Liver (tissue), 9 donors: Measurements from ENCODE around the gene GPT2. TPM values are rescaled to one million over a fixed set of nuclear protein-coding genes. Genes with fewer than 3 reads are reported as not detected.

Experiments
- DNase-seq: peaks from one replicate; pipeline ENCODE4 v3.0.0-alpha.2; 2017; ENCODE audit warnings: low spot score
- H3K27ac ChIP-seq, 2 donors: one replicate each; pipeline ENCODE4 v1.7.0; 2013; ENCODE audit warnings: inconsistent platforms in 2 of 2, low read length in 2 of 2, control low read depth in 1 of 2, low read depth in 1 of 2, mild to moderate bottlenecking in 1 of 2
- H3K27me3 ChIP-seq, 4 donors: one replicate each; pipeline versions ENCODE4 v1.6.1 to v1.7.0; 2013; ENCODE audit warnings: low read length in 3 of 4, inconsistent platforms in 1 of 4, mild to moderate bottlenecking in 1 of 4, moderate library complexity in 1 of 4; ENCODE audit not compliant: control insufficient read depth in 4 of 4, insufficient read depth in 4 of 4
- H3K36me3 ChIP-seq, 4 donors: one replicate each; pipeline versions ENCODE4 v1.6.1 to v1.7.0; 2013; ENCODE audit warnings: low read length in 3 of 4, mild to moderate bottlenecking in 3 of 4, low read depth in 1 of 4, moderate library complexity in 1 of 4; ENCODE audit not compliant: control insufficient read depth in 4 of 4, insufficient read depth in 3 of 4
- H3K4me1 ChIP-seq, 4 donors: one replicate each; pipeline versions ENCODE4 v1.6.1 to v1.7.0; 2013; ENCODE audit warnings: low read length in 3 of 4, mild to moderate bottlenecking in 3 of 4, moderate library complexity in 1 of 4; ENCODE audit not compliant: control insufficient read depth in 4 of 4, insufficient read depth in 4 of 4
- H3K4me3 ChIP-seq, 3 donors: one replicate each; pipeline versions ENCODE4 v1.6.1 to v1.7.0; 2013; ENCODE audit warnings: low read length in 3 of 3, control low read depth in 1 of 3, low read depth in 1 of 3, mild to moderate bottlenecking in 1 of 3
- H3K9ac ChIP-seq, 2 donors: one replicate each; pipeline ENCODE4 v1.7.0; 2013; ENCODE audit warnings: low read length in 2 of 2, mild to moderate bottlenecking in 2 of 2, moderate library complexity in 2 of 2, control low read depth in 1 of 2, low read depth in 1 of 2
- H3K9me3 ChIP-seq, 4 donors: one replicate each; pipeline versions ENCODE4 v1.6.1 to v1.7.0; 2013; ENCODE audit warnings: low read length in 3 of 4; ENCODE audit not compliant: control insufficient read depth in 4 of 4
- EGR1 ChIP-seq, 2 donors: IDR thresholded peaks; 2 replicates each; pipeline ENCODE4 v1.6.1; 2016 to 2018; ENCODE audit warnings: antibody characterized with exemption in 2 of 2, low read depth in 2 of 2
- FOXA1 ChIP-seq: IDR thresholded peaks from 2 replicates; pipeline ENCODE4 v1.6.1; 2016; ENCODE audit warnings: antibody characterized with exemption
- FOXA2 ChIP-seq: IDR thresholded peaks from 2 replicates; pipeline ENCODE4 v1.6.1; 2016; ENCODE audit warnings: antibody characterized with exemption
- GABPA ChIP-seq, 2 donors: IDR thresholded peaks in 1 of 2; conservative IDR thresholded peaks in 1 of 2; 2 replicates each; pipeline ENCODE4 v1.6.1; 2016; ENCODE audit warnings: antibody characterized with exemption in 2 of 2, mild to moderate bottlenecking in 1 of 2, moderate library complexity in 1 of 2
- HNF4A ChIP-seq, 2 donors: conservative IDR thresholded peaks; 2 replicates each; pipeline ENCODE4 v1.6.1; 2016; ENCODE audit warnings: antibody characterized with exemption in 2 of 2, mild to moderate bottlenecking in 2 of 2
- HNF4G ChIP-seq: IDR thresholded peaks from 2 replicates; pipeline ENCODE4 v1.6.1; 2016; ENCODE audit warnings: antibody characterized with exemption
- NR2F2 ChIP-seq: IDR thresholded peaks from 2 replicates; pipeline ENCODE4 v1.6.1; 2016; ENCODE audit warnings: antibody characterized with exemption
- RAD21 ChIP-seq, 2 donors: IDR thresholded peaks; 2 replicates each; pipeline ENCODE4 v1.6.1; 2016; ENCODE audit warnings: antibody characterized with exemption in 2 of 2, mild to moderate bottlenecking in 2 of 2
- RXRA ChIP-seq, 2 donors: IDR thresholded peaks; 2 replicates each; pipeline ENCODE4 v1.6.1; 2017 to 2018; ENCODE audit warnings: antibody characterized with exemption in 2 of 2, mild to moderate bottlenecking in 1 of 2
- SP1 ChIP-seq: IDR thresholded peaks from 2 replicates; pipeline ENCODE4 v1.6.1; 2018; ENCODE audit warnings: antibody characterized with exemption, mild to moderate bottlenecking
- TAF1 ChIP-seq: conservative IDR thresholded peaks from 2 replicates; pipeline ENCODE4 v1.6.1; 2016; ENCODE audit warnings: antibody characterized with exemption, mild to moderate bottlenecking
- YY1 ChIP-seq: IDR thresholded peaks from 2 replicates; pipeline ENCODE4 v1.6.1; 2016; ENCODE audit warnings: antibody characterized with exemption, mild to moderate bottlenecking
- WGBS: extraction: QIAGEN DNeasy Blood & Tissue Kit; methylation state at CpG from one replicate; pipeline ENCODE4 v1.1.7; 2013; 5-methylcytosine and 5-hydroxymethylcytosine counted together
- polyA plus RNA-seq, 2 donors: library from polyadenylated mRNA; stranded (reverse) in 1 of 2; unstranded in 1 of 2; fragments of 200-250 nt in 1 of 2; fragments of >200 nt in 1 of 2; fragmentation: Nextera tagmentation in 1 of 2; extraction: Ambion mirVana in 1 of 2; gene quantifications; one replicate each; pipeline versions ENCODE4 v1.2.1 to v1.2.3, GENCODE V29; 2013 to 2015
- total RNA-seq, 2 donors: library from RNA; depleted of rRNA; stranded (reverse); fragments of >200 nt; gene quantifications; one replicate each; pipeline ENCODE4 v1.2.3, GENCODE V29; 2014
- TF ChIP-seq, protein P1 (sequence below): fragments of 150-350 bp; IDR thresholded peaks from 2 replicates; pipeline ENCODE4 v1.5.1; 2017; ENCODE audit warnings: improper control_type of control experiment, low read depth, low read length; ENCODE audit not compliant: missing input control
- TF ChIP-seq, protein P2 (sequence below): IDR thresholded peaks from 2 replicates; pipeline ENCODE4 v1.6.1; 2016; ENCODE audit warnings: antibody characterized with exemption, mild to moderate bottlenecking
- TF ChIP-seq, protein P3 (sequence below): IDR thresholded peaks from 2 replicates; pipeline ENCODE4 v1.6.1; 2016; ENCODE audit warnings: antibody characterized with exemption
- TF ChIP-seq, protein P4 (sequence below): IDR thresholded peaks from 2 replicates; pipeline ENCODE4 v1.6.1; 2016; ENCODE audit warnings: antibody characterized with exemption
- donor health status: healthy.
- donor health status: healthy.
- donor health status: healthy.
- donor health status: healthy.
- donor health status: healthy.

Gene GPT2
- total and polyA plus RNA-seq, 4 donors = 6.8 to 78.3 (median 47.0) TPM

DNA sequence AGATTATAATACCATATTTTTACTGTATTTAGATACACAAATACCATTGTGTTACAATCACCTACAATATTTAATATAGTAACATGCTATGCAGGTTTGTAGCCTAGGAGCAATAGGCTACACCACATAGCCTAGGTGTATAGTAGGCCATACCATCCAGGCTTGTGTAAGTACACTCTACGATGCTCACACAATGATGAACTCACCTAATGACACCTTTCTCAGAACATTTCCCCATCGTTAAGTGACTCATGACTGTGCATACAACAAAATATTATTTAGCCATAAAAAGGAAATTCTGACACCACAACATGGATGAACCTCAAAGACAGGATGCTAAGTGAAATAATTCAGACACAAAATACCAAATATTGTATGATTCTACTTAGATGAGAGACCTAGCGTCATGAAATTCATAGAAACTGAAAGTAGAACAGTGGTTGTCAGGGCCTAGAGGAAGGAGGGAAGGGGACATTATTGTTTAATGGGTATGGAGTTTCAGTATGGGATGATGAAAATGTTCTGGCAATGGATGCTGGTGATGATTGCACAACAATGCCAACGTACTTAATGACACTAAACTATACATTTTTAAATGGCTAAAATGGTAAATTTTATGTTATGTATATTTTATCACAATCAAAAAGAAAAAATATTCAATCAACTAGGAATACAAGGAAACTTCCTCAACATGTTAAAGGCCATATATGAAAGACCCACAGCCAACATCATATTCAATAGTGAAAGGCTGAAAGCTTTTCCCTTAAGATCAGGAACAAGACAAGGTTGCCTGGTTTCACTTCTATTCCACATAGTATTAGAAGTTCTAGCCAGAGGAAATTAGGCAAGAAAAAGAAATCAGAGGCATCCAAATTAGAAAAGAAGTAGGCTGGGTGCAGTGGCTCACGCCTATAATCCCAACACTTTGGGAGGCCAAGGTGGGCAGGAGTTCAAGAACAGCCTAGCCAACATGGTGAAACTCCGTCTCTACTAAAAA lies 47.3 kb upstream of the GPT2 start:
- TF ChIP-seq, protein P1, sequence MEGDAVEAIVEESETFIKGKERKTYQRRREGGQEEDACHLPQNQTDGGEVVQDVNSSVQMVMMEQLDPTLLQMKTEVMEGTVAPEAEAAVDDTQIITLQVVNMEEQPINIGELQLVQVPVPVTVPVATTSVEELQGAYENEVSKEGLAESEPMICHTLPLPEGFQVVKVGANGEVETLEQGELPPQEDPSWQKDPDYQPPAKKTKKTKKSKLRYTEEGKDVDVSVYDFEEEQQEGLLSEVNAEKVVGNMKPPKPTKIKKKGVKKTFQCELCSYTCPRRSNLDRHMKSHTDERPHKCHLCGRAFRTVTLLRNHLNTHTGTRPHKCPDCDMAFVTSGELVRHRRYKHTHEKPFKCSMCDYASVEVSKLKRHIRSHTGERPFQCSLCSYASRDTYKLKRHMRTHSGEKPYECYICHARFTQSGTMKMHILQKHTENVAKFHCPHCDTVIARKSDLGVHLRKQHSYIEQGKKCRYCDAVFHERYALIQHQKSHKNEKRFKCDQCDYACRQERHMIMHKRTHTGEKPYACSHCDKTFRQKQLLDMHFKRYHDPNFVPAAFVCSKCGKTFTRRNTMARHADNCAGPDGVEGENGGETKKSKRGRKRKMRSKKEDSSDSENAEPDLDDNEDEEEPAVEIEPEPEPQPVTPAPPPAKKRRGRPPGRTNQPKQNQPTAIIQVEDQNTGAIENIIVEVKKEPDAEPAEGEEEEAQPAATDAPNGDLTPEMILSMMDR = no peak
- TF ChIP-seq YY1 (no peak), FOXA1 (no peak), SP1 (no peak)
- TF ChIP-seq, protein P2, sequence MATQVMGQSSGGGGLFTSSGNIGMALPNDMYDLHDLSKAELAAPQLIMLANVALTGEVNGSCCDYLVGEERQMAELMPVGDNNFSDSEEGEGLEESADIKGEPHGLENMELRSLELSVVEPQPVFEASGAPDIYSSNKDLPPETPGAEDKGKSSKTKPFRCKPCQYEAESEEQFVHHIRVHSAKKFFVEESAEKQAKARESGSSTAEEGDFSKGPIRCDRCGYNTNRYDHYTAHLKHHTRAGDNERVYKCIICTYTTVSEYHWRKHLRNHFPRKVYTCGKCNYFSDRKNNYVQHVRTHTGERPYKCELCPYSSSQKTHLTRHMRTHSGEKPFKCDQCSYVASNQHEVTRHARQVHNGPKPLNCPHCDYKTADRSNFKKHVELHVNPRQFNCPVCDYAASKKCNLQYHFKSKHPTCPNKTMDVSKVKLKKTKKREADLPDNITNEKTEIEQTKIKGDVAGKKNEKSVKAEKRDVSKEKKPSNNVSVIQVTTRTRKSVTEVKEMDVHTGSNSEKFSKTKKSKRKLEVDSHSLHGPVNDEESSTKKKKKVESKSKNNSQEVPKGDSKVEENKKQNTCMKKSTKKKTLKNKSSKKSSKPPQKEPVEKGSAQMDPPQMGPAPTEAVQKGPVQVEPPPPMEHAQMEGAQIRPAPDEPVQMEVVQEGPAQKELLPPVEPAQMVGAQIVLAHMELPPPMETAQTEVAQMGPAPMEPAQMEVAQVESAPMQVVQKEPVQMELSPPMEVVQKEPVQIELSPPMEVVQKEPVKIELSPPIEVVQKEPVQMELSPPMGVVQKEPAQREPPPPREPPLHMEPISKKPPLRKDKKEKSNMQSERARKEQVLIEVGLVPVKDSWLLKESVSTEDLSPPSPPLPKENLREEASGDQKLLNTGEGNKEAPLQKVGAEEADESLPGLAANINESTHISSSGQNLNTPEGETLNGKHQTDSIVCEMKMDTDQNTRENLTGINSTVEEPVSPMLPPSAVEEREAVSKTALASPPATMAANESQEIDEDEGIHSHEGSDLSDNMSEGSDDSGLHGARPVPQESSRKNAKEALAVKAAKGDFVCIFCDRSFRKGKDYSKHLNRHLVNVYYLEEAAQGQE = no peak
- no peak overlapping the region for H3K27ac ChIP-seq
- H3K4me3 ChIP-seq = no peak overlapping the region
- H3K36me3 ChIP-seq = no peaks in the 10 kb centered on the region
- DNase-seq = no peak
- WGBS = 86% methylated on average over 6 of the region's 6 CpGs
- H3K9me3 ChIP-seq = no peaks in the 10 kb centered on the region
- H3K4me1 ChIP-seq = peaks cover 1 to 14% (median 9%) of the 10 kb centered on the region in 4 donors
- no peak overlapping the region for H3K9ac ChIP-seq
- no peaks in the 10 kb centered on the region for H3K27me3 ChIP-seq

DNA sequence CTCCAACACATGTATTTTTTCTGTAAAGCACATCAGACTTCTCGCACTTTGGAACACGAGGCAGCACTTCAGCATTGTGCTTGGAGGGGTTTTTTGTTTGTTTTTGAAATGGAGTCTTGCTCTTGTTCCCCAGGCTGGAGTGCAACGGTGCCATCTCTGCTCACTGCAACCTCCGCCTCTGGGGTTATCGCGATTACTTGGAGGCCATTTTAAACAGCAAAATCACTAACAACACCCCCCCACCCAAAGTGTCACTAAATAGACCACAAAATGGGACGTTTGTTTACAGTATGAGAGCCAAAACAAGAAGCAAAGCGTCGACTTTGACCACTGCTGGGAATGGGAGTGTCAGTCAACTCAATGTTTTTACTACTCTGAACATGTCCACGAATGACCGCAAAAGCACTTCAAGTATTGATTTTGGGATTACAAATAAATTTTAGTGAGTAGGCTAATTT lies 44.1 kb upstream of the GPT2 start:
- Histone ChIP-seq H3K4me1 (peaks cover 0 to 12% (median 8%) of the 10 kb centered on the region in 4 donors), H3K27me3 (no peaks in the 10 kb centered on the region), H3K36me3 (no peaks in the 10 kb centered on the region), H3K27ac (peak overlapping the region; percentile 68 to 81), H3K9ac (no peak overlapping the region), H3K4me3 (no peak overlapping the region), H3K9me3 (peaks cover 0 to 2% (median 0%) of the 10 kb centered on the region in 4 donors)
- no peak for DNase-seq
- WGBS = 26% methylated on average over 11 of the region's 11 CpGs
- TF ChIP-seq, protein P3, sequence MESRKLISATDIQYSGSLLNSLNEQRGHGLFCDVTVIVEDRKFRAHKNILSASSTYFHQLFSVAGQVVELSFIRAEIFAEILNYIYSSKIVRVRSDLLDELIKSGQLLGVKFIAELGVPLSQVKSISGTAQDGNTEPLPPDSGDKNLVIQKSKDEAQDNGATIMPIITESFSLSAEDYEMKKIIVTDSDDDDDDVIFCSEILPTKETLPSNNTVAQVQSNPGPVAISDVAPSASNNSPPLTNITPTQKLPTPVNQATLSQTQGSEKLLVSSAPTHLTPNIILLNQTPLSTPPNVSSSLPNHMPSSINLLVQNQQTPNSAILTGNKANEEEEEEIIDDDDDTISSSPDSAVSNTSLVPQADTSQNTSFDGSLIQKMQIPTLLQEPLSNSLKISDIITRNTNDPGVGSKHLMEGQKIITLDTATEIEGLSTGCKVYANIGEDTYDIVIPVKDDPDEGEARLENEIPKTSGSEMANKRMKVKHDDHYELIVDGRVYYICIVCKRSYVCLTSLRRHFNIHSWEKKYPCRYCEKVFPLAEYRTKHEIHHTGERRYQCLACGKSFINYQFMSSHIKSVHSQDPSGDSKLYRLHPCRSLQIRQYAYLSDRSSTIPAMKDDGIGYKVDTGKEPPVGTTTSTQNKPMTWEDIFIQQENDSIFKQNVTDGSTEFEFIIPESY = peak; percentile 30
- no peak for TF ChIP-seq FOXA2
- no peak for TF ChIP-seq TAF1
- peak; percentile 73 for TF ChIP-seq HNF4G
- TF ChIP-seq RAD21 (IDR thresholded peaks at IDR 0.05) = no peak
- peak; percentile 88 for TF ChIP-seq SP1
- TF ChIP-seq, protein P4, sequence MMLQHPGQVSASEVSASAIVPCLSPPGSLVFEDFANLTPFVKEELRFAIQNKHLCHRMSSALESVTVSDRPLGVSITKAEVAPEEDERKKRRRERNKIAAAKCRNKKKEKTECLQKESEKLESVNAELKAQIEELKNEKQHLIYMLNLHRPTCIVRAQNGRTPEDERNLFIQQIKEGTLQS = no peak
- TF ChIP-seq, protein P2 = no peak
- TF ChIP-seq, protein P1 = no peak
- TF ChIP-seq GABPA (IDR thresholded peaks at IDR 0.05 in 1 of 2, conservative IDR thresholded peaks at IDR 0.05 in 1 of 2) = no peak
- TF ChIP-seq NR2F2 = no peak
- no peak for TF ChIP-seq EGR1 (IDR thresholded peaks at IDR 0.05; ENCODE audit: low read depth in 2 of 2)
- peak; percentile 65 to 75 for TF ChIP-seq RXRA (IDR thresholded peaks at IDR 0.05)
- peak; percentile 70 to 87 for TF ChIP-seq HNF4A (conservative IDR thresholded peaks at IDR 0.05)
- no peak for TF ChIP-seq FOXA1
